Activated CD8-positive, alpha-beta memory T cell treated with anti-CD3 and anti-CD28 coated beads, Interleukin-2, amount 50 U/mL, for 24 hours (primary cell): ENCODE results near the gene FADS1.

Experiments
- DNase-seq: peaks from one replicate; pipeline ENCODE4 v3.0.0-alpha.2; 2020; ENCODE audit errors: extremely low read depth

Gene FADS1

GRCh38 chr11:61816736-61817455 is at the start of gene FADS1:
FADS1 (minus strand) TSS chr11:61817003; CDS start chr11:61816929, 74 bp downstream.
- no peak for DNase-seq

- DNase-seq: no peak
Observed at GRCh38 chr11:61866231-61866957, 49.6 kb upstream of the FADS1 start.

- no peak for DNase-seq
Observed at GRCh38 chr11:61864814-61865775, 48.3 kb upstream of the FADS1 start.

- DNase-seq: no peak
Observed at GRCh38 chr11:61863548-61864081, 46.8 kb upstream of the FADS1 start.

- DNase-seq: no peak
Observed at GRCh38 chr11:61862714-61863547, 46.1 kb upstream of the FADS1 start.

- no peak for DNase-seq
Observed at GRCh38 chr11:61861634-61862033, 44.8 kb upstream of the FADS1 start.

GRCh38 chr11:61860054-61860903 is 43.5 kb upstream of the FADS1 start:
- DNase-seq: no peak

GRCh38 chr11:61855939-61856680 is 39.3 kb upstream of the FADS1 start:
- DNase-seq: no peak

GRCh38 chr11:61854966-61855714 is 38.3 kb upstream of the FADS1 start:
- DNase-seq: no peak

GRCh38 chr11:61854206-61854895 is 37.5 kb upstream of the FADS1 start:
- no peak for DNase-seq

- no peak for DNase-seq
Observed at GRCh38 chr11:61853698-61854169, 36.9 kb upstream of the FADS1 start.

- no peak for DNase-seq
Observed at GRCh38 chr11:61851900-61852295, 35.1 kb upstream of the FADS1 start.

- DNase-seq: no peak
Observed at GRCh38 chr11:61851113-61851899, 34.5 kb upstream of the FADS1 start.

- DNase-seq: no peak
Observed at GRCh38 chr11:61850687-61851086, 33.9 kb upstream of the FADS1 start.

GRCh38 chr11:61848631-61849030 is 31.8 kb upstream of the FADS1 start:
- DNase-seq: no peak

GRCh38 chr11:61847914-61848581 is 31.2 kb upstream of the FADS1 start:
- no peak for DNase-seq
